BJ (cell line): ENCODE data around the gene MEIOSIN. TPM values are rescaled to one million over a fixed set of nuclear protein-coding genes. Genes with fewer than 3 reads are reported as not detected.

Experiments
- polyA plus RNA-seq: library from polyadenylated mRNA; depleted of rRNA; stranded (reverse); fragments of >200 nt; gene quantifications from 2 replicates; pipeline ENCODE4 v1.2.3, GENCODE V29; 2011; rRNA removed

The MEIOSIN gene
- polyA plus RNA-seq, 1 experiment, result not detected

Other genes with a start within 250 kb of the MEIOSIN start
- 27.3 and 42.3 TPM in 2 replicates for gene RTN2, start 236.4 kb upstream of the MEIOSIN start, polyA plus RNA-seq
- gene PPM1N, start 235.0 kb upstream of the MEIOSIN start, polyA plus RNA-seq, result 1.0 and 1.2 TPM in 2 replicates
- gene VASP, start 226.0 kb upstream of the MEIOSIN start, polyA plus RNA-seq, result 110 and 117 TPM in 2 replicates
- 10.9 and 15.1 TPM in 2 replicates for gene OPA3, start 148.6 kb upstream of the MEIOSIN start, polyA plus RNA-seq
- gene GPR4, start 131.2 kb upstream of the MEIOSIN start, polyA plus RNA-seq, result 0.06 and 0.12 TPM in 2 replicates
- 20.2 and 30.4 TPM in 2 replicates for gene EML2, start 94.0 kb upstream of the MEIOSIN start, polyA plus RNA-seq
- 0.54 and 1.1 TPM in 2 replicates for gene GIPR, start 65.2 kb upstream of the MEIOSIN start, polyA plus RNA-seq
- gene SNRPD2, start 41.5 kb upstream of the MEIOSIN start, polyA plus RNA-seq, result 518 and 777 TPM in 2 replicates
- gene QPCTL, start 40.8 kb upstream of the MEIOSIN start, polyA plus RNA-seq, result 12.6 and 16.8 TPM in 2 replicates
- gene FBXO46, start 2.5 kb upstream of the MEIOSIN start, polyA plus RNA-seq, result 2.0 and 2.3 TPM in 2 replicates
- gene SIX5, start 35.8 kb downstream of the MEIOSIN start, polyA plus RNA-seq, result 6.6 and 12.5 TPM in 2 replicates
- gene DMPK, start 49.1 kb downstream of the MEIOSIN start, polyA plus RNA-seq, result 86.2 and 131 TPM in 2 replicates
- gene DMWD, start 59.4 kb downstream of the MEIOSIN start, polyA plus RNA-seq, result 20.3 and 28.6 TPM in 2 replicates
- gene RSPH6A, start 81.9 kb downstream of the MEIOSIN start, polyA plus RNA-seq, result not detected in 2 replicates
- gene SYMPK, start 129.7 kb downstream of the MEIOSIN start, polyA plus RNA-seq, result 45.8 and 60.2 TPM in 2 replicates
- not detected in 2 replicates for gene FOXA3, start 130.9 kb downstream of the MEIOSIN start, polyA plus RNA-seq
- gene IRF2BP1, start 152.7 kb downstream of the MEIOSIN start, polyA plus RNA-seq, result 7.1 and 11.9 TPM in 2 replicates
- 1.6 and 1.8 TPM in 2 replicates for gene MYPOP, start 169.2 kb downstream of the MEIOSIN start, polyA plus RNA-seq
- not detected in 2 replicates for gene NANOS2, start 181.3 kb downstream of the MEIOSIN start, polyA plus RNA-seq
- 0.01 TPM in 2 replicates for gene NOVA2, start 240.4 kb downstream of the MEIOSIN start, polyA plus RNA-seq